ENCODE measurements around the gene ZDHHC11B. TPM values are rescaled to one million over a fixed set of nuclear protein-coding genes. Genes with fewer than 3 reads are reported as not detected.

The ZDHHC11B gene
- total RNA-seq, 2 donors from 2014 or later: 6.2 to 8.9 TPM

DNA sequence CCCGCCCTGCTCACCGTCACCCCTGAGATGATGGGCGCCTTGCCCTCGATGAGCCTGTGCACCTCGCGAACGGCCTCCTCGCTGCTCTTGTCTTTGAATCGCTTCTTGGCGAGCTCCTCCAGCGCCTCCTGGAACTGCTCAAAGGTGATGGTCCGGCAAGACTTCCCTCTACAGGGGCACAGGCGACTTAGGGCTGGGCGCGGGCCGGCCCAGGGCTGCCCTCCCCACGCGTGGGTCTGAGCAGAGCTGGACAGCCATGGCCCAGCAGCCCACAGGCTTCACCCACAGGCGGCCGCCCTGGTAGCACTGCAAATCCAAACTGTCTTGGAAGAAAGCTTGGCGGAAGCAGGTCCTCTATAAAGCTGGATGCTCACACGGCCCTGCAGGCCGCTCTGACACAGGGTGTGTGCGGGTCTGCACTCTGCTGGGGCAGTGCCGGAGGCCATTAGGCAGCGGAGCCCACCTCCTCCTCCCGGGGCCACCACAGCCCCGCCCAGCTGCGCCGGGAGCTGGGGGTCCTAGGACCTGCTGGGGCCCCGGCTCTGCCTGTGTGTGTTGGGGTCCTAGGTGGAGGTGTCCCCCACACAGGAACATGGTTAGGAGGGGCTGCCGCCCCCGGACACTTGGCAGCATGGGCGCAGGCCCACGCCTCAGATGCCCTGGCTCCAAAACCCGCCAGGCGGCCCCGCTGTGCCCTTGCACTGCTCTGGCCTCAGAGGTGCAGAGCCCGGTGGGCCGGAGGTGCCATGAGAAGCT, 118.4 kb downstream of the ZDHHC11B start:
- 93 to 95% methylated on average over 23 to 39 of the region's 40 CpGs for WGBS, 2 donors
- ATAC-seq (no peak), DNase-seq (peak in 1 of 4 donors; percentile 10)
- intact Hi-C loops (cut with DNase I): no loop called here
- no peak overlapping the region for H3K4me3 ChIP-seq
- peaks cover 11% of the 10 kb centered on the region for H3K4me1 ChIP-seq
- no peaks in the 10 kb centered on the region for H3K36me3 ChIP-seq (replicated peaks in 1 of 2; ENCODE audit: insufficient read depth in 1 of 2, low read depth in 2 of 2)
- no peaks in the 10 kb centered on the region for H3K27me3 ChIP-seq
- no peak overlapping the region for H3K27ac ChIP-seq
- H3K9me3 ChIP-seq: no peaks in the 10 kb centered on the region
- TF ChIP-seq POLR2A (IDR thresholded peaks at IDR 0.05): no peak
- TF ChIP-seq, protein P1, sequence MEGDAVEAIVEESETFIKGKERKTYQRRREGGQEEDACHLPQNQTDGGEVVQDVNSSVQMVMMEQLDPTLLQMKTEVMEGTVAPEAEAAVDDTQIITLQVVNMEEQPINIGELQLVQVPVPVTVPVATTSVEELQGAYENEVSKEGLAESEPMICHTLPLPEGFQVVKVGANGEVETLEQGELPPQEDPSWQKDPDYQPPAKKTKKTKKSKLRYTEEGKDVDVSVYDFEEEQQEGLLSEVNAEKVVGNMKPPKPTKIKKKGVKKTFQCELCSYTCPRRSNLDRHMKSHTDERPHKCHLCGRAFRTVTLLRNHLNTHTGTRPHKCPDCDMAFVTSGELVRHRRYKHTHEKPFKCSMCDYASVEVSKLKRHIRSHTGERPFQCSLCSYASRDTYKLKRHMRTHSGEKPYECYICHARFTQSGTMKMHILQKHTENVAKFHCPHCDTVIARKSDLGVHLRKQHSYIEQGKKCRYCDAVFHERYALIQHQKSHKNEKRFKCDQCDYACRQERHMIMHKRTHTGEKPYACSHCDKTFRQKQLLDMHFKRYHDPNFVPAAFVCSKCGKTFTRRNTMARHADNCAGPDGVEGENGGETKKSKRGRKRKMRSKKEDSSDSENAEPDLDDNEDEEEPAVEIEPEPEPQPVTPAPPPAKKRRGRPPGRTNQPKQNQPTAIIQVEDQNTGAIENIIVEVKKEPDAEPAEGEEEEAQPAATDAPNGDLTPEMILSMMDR (IDR thresholded peaks at IDR 0.05): no peak

DNA sequence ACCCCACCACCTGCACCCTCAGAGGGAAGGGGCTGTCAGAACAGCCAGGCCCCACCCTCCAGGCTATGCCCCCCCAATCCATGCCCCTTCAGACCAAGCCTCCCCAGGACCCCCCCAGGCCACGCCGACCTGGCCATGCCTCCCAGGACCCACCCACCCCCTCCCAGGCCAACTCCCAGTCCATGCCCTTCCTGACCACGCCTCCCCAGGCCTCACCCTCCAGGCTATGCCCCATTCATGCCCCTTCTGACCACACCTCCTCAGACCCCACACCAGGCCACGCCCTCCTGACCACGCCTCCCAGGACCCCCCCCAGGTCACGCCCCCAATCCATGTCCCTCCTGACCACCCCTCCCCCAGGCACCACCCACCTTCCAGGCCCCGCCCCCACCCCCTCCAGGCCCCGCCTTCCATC, 119.0 kb downstream of the ZDHHC11B start:
- Histone ChIP-seq H3K4me3 (no peak overlapping the region), H3K36me3 (replicated peaks in 1 of 2; ENCODE audit: insufficient read depth in 1 of 2, low read depth in 2 of 2) (no peaks in the 10 kb centered on the region), H3K4me1 (peaks cover 10% of the 10 kb centered on the region), H3K27ac (no peak overlapping the region), H3K9me3 (no peaks in the 10 kb centered on the region), H3K27me3 (no peaks in the 10 kb centered on the region)
- TF ChIP-seq, protein P1 (IDR thresholded peaks at IDR 0.05): no peak
- no peak for TF ChIP-seq POLR2A (IDR thresholded peaks at IDR 0.05)
- WGBS, 2 donors: 69 to 77% methylated on average over 4 to 8 of the region's 8 CpGs
- DNase-seq: peak in 2 of 4 donors; percentile 6 to 11
- ATAC-seq: no peak
- intact Hi-C loops (cut with DNase I): no loop called here

DNA sequence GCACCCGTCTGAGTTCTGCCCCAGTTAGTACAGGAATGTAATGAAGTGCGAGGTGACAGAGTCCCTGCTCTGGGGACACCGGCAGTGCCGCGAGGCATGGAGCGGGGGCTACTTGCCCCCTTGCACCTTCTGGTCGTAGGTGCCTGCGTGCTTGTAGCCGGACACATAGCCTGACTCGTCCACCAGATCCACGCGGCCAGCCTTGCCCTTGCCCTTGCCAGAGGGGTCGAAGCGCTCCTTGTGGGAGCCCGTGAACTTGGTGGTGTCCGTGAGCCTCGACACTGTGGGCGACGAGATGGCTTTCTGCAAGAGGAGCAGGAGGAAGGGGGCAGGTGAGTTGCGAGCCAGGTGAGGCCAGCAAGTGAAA, 119.6 kb downstream of the ZDHHC11B start:
- 97 to 98% methylated on average over 9 to 20 of the region's 20 CpGs for WGBS, 2 donors

GRCh38 chr5:664343-664993, 120.1 kb downstream of the ZDHHC11B start:
- intact Hi-C loops (cut with DNase I): no loop called here
- no peaks in the 10 kb centered on the region for H3K27me3 ChIP-seq
- no peak overlapping the region for H3K4me3 ChIP-seq
- WGBS, 2 donors: 64 to 100% methylated on average over 2 to 24 of the region's 24 CpGs
- no peak overlapping the region for H3K27ac ChIP-seq
- TF ChIP-seq, protein P1 (IDR thresholded peaks at IDR 0.05): peak in 3 of 7 experiments; percentile 18 to 37 (median 37)
- TF ChIP-seq POLR2A (IDR thresholded peaks at IDR 0.05): no peak
- H3K9me3 ChIP-seq: no peaks in the 10 kb centered on the region
- DNase-seq (peak; percentile 65 to 86 (median 80)), ATAC-seq (peak; percentile 82)
- H3K36me3 ChIP-seq (replicated peaks in 1 of 2; ENCODE audit: insufficient read depth in 1 of 2, low read depth in 2 of 2): no peaks in the 10 kb centered on the region
- H3K4me1 ChIP-seq: peaks cover 10% of the 10 kb centered on the region

More for the DNA sequence above, 119.6 kb downstream of the ZDHHC11B start:
- Histone ChIP-seq H3K4me3 (no peak overlapping the region), H3K27me3 (no peaks in the 10 kb centered on the region), H3K36me3 (replicated peaks in 1 of 2; ENCODE audit: insufficient read depth in 1 of 2, low read depth in 2 of 2) (no peaks in the 10 kb centered on the region), H3K27ac (no peak overlapping the region), H3K9me3 (no peaks in the 10 kb centered on the region), H3K4me1 (peaks cover 10% of the 10 kb centered on the region)
- intact Hi-C loops (cut with DNase I): no loop called here
- DNase-seq (peak in 2 of 4 donors; percentile 5 to 7), ATAC-seq (no peak)
- TF ChIP-seq, protein P1 (IDR thresholded peaks at IDR 0.05): no peak
- TF ChIP-seq POLR2A (IDR thresholded peaks at IDR 0.05): no peak

Measured in body of pancreas (tissue), 4 donors.